AG04450 (cell line): ENCODE results near the gene SESN3. TPM values are rescaled to one million over a fixed set of nuclear protein-coding genes. Genes with fewer than 3 reads are reported as not detected.

Experiments used
- CTCF ChIA-PET: fragments of 300-600, 350-600 bp; formaldehyde crosslinking; extraction: SDS; loops from one replicate; lab custom pipeline; 2022; ENCODE audit warnings: antibody characterized with exemption, inconsistent platforms; lab: Charles Lee
- POLR2A ChIA-PET: fragments of 350-600 bp; formaldehyde crosslinking; extraction: SDS; loops from one replicate; lab custom pipeline; 2021; ENCODE audit warnings: antibody characterized with exemption, inconsistent platforms; lab: Yijun Ruan, JAX
- DNase-seq: peaks from one replicate; pipeline ENCODE4 v3.0.0-alpha.2; 2011; ENCODE audit warnings: low read depth, low spot score
- H3K27ac ChIP-seq: one replicate; pipeline ENCODE4 v1.5.1; 2012; ENCODE audit warnings: low read depth, low read length, control low read depth
- H3K27me3 ChIP-seq: one replicate; pipeline ENCODE4 v1.6.0; 2012; ENCODE audit warnings: low read length; ENCODE audit not compliant: control insufficient read depth, insufficient read depth
- H3K4me3 ChIP-seq: 2 replicates; pipeline ENCODE4 v1.5.1; 2011; ENCODE audit warnings: mild to moderate bottlenecking, low read depth, low read length, control low read depth
- H3K9me3 ChIP-seq: 2 replicates; pipeline ENCODE4 v1.5.1; 2012; ENCODE audit warnings: low read length; ENCODE audit not compliant: control insufficient read depth, insufficient read depth
- polyA plus RNA-seq: library from polyadenylated mRNA; depleted of rRNA; stranded (reverse); fragments of >200 nt; gene quantifications from 2 replicates; pipeline ENCODE4 v1.2.3, GENCODE V29; 2011
- TF ChIP-seq, protein P1 (sequence below): IDR thresholded peaks from 2 replicates; pipeline ENCODE4 v1.5.1; 2011; ENCODE audit warnings: low read depth, low read length, control low read depth, inconsistent platforms

Gene SESN3
- polyA plus RNA-seq, 1 experiment, result 4.2 TPM

DNA sequence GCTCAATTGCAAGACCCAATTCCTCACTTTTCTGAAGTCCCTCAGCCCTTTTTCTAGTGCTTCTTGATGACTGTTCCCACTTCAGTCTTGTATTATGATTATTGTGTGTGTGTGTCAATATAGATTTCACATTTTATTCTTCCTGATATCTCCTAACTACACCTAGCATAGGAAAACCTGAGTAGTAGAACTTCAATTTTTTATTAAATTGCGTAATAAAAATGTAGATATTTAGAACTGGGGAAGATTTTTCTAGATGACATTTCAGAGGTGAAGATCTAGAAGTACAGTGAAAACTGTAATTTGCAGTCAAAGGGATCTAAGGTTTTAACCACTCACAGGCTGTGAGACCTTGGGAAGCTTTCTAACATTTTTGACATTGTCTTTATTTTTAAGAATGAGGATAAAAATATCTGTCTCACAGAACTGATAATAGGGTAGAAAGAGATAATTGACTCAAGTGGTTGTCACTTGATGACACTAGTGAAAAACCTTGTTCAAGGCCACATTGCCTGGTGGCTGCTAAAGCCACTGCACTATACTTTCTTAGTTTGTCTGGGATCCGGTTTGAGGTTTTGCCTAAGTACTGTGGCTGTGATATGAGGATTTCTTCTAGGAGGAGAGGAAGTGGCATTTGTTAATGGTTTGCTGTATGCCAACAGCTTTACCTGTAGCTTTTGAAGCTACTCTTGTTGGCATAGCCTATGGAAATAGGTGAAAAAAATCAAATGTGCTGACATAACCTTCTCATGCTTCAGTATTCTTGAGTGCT, 32.2 kb upstream of the SESN3 start:
- TF ChIP-seq, protein P1, sequence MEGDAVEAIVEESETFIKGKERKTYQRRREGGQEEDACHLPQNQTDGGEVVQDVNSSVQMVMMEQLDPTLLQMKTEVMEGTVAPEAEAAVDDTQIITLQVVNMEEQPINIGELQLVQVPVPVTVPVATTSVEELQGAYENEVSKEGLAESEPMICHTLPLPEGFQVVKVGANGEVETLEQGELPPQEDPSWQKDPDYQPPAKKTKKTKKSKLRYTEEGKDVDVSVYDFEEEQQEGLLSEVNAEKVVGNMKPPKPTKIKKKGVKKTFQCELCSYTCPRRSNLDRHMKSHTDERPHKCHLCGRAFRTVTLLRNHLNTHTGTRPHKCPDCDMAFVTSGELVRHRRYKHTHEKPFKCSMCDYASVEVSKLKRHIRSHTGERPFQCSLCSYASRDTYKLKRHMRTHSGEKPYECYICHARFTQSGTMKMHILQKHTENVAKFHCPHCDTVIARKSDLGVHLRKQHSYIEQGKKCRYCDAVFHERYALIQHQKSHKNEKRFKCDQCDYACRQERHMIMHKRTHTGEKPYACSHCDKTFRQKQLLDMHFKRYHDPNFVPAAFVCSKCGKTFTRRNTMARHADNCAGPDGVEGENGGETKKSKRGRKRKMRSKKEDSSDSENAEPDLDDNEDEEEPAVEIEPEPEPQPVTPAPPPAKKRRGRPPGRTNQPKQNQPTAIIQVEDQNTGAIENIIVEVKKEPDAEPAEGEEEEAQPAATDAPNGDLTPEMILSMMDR, result no peak
- CTCF ChIA-PET, result no interaction called here
- DNase-seq, result no peak
- POLR2A ChIA-PET, result no interaction called here
- no peak overlapping the region for H3K4me3 ChIP-seq
- H3K27me3 ChIP-seq, result no peaks in the 10 kb centered on the region
- no peak overlapping the region for H3K27ac ChIP-seq
- no peaks in the 10 kb centered on the region for H3K9me3 ChIP-seq

DNA sequence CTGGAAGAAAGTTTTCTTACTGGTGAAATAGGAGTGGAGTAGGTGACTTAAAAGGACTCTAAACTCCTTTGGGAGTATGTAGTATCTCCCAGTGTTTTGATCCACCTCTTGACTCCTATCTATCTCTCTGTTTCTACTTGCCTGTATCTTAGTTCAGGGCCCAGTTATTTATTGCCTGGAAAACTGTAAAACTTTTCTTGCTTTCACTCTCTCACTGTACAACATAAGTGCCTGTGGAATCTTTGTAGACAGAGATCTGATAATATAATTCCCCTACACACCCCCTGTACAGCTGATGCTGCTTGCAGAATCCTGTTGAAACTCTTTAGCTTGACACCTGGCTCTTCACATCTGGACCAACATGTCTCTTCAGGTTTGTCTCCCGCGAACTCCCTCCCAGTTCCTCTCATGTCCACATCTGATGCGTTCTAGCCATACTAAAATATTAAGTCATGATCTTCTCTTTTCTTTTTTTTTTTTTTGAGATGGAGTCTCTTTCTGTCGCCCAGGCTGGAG, 26.5 kb upstream of the SESN3 start:
- Histone ChIP-seq H3K27ac (no peak overlapping the region), H3K4me3 (no peak overlapping the region), H3K9me3 (no peaks in the 10 kb centered on the region), H3K27me3 (peaks cover 2% of the 10 kb centered on the region)
- TF ChIP-seq, protein P1, result no peak
- POLR2A ChIA-PET, result no interaction called here
- CTCF ChIA-PET, result no interaction called here
- DNase-seq, result no peak

DNA sequence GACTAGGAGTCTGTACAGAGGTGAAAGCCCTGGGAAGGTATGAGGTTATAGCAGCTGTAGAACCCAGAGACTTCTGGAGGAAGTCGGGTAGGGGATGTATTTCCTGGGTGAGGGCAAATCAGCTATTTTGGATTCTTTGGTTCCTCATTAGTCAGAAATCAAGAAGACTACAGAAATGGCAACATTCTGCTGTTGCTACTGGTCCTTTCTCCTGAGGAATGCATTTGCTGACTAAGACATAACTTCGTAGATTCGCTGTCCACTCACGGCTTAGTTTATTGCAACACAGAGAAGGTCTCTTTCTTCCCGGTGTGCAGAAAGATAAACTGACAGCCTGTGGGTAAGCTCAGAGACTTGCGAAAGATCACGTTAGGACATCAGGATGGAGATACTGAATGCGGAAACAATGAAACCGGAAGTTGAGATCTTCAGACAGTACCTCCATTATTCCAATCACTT, 25.3 kb upstream of the SESN3 start:
- TF ChIP-seq, protein P1, result no peak
- peaks cover 2% of the 10 kb centered on the region for H3K27me3 ChIP-seq
- DNase-seq, result no peak
- H3K27ac ChIP-seq, result no peak overlapping the region
- POLR2A ChIA-PET, result no interaction called here
- CTCF ChIA-PET, result interaction anchor here (3.3 kb wide), 1 partner anchor 449 kb away, joined by 16 read pairs; no protein-coding TSS in a partner anchor
- no peaks in the 10 kb centered on the region for H3K9me3 ChIP-seq
- H3K4me3 ChIP-seq, result no peak overlapping the region

GRCh38 chr11:95255251-95256145, 24.5 kb upstream of the SESN3 start:
- no peak overlapping the region for H3K27ac ChIP-seq
- H3K9me3 ChIP-seq, result no peaks in the 10 kb centered on the region
- POLR2A ChIA-PET, result no interaction called here
- CTCF ChIA-PET, result interaction anchor here (1.0 to 3.3 kb wide), 2 partner anchors 450 to 509 kb away, joined by 3 to 16 read pairs; no protein-coding TSS in a partner anchor
- no peak for DNase-seq
- H3K27me3 ChIP-seq, result peaks cover 2% of the 10 kb centered on the region
- no peak overlapping the region for H3K4me3 ChIP-seq
- TF ChIP-seq, protein P1, result no peak
